GM10847 (cell line): ENCODE measurements around the gene IFT52.

ENCODE experiments used
- POLR2A ChIP-seq: IDR thresholded peaks from 2 replicates; pipeline ENCODE4 v1.6.1; 2011; ENCODE audit not compliant: insufficient read length; ENCODE audit errors: extremely low read depth

Gene IFT52

GRCh38 chr20:43560974-43561373 is 29.8 kb upstream of the IFT52 start:
- no peak for TF ChIP-seq POLR2A

GRCh38 chr20:43563429-43563828 is 27.3 kb upstream of the IFT52 start:
- no peak for TF ChIP-seq POLR2A

- TF ChIP-seq POLR2A: no peak
These were observed 26.7 kb upstream of the IFT52 start for GRCh38 chr20:43563991-43564390.

GRCh38 chr20:43564455-43564854 is 26.3 kb upstream of the IFT52 start:
- TF ChIP-seq POLR2A: no peak

- TF ChIP-seq POLR2A: no peak
These were observed 25.6 kb upstream of the IFT52 start for GRCh38 chr20:43564993-43565757.

GRCh38 chr20:43565758-43566104 is 25.0 kb upstream of the IFT52 start:
- TF ChIP-seq POLR2A: no peak

GRCh38 chr20:43567477-43567876 is 23.3 kb upstream of the IFT52 start:
- no peak for TF ChIP-seq POLR2A

GRCh38 chr20:43568706-43569105 is 22.0 kb upstream of the IFT52 start:
- TF ChIP-seq POLR2A: no peak

- no peak for TF ChIP-seq POLR2A
These were observed 21.5 kb upstream of the IFT52 start for GRCh38 chr20:43569282-43569681.

GRCh38 chr20:43570496-43570895 is 20.2 kb upstream of the IFT52 start:
- no peak for TF ChIP-seq POLR2A

GRCh38 chr20:43571310-43571709 is 19.4 kb upstream of the IFT52 start:
- TF ChIP-seq POLR2A: no peak

- TF ChIP-seq POLR2A: no peak
These were observed 19.0 kb upstream of the IFT52 start for GRCh38 chr20:43571771-43572170.

- no peak for TF ChIP-seq POLR2A
These were observed 17.8 kb upstream of the IFT52 start for GRCh38 chr20:43572891-43573290.

GRCh38 chr20:43576108-43576507 is 14.6 kb upstream of the IFT52 start:
- TF ChIP-seq POLR2A: no peak

GRCh38 chr20:43579861-43580793 is 10.6 kb upstream of the IFT52 start:
- no peak for TF ChIP-seq POLR2A
